A673 (cell line): ENCODE data around the gene SLC35B2. TPM values are rescaled to one million over a fixed set of nuclear protein-coding genes. Genes with fewer than 3 reads are reported as not detected.

Source experiments
- BruUV-seq: library from RNA; stranded (reverse); fragments of 400-500 nt; replicated peaks from 2 replicates; lab custom pipeline; 2021; lab: Mats Ljungman, UMichigan
- CTCF ChIA-PET: fragments of 300-600 bp; sonication (Branson Sonifier 250); formaldehyde crosslinking; loops from one replicate; lab custom pipeline; 2022; ENCODE audit warnings: antibody characterized with exemption; lab: Charles Lee
- POLR2A ChIA-PET: fragments of 300-600 bp; sonication (Branson Sonifier 250); formaldehyde crosslinking; loops from one replicate; lab custom pipeline; 2022; ENCODE audit warnings: antibody characterized with exemption; ENCODE audit not compliant: low non-redundant PET; lab: Charles Lee
- DNase-seq: peaks from one replicate; pipeline ENCODE4 v3.0.0-alpha.2; 2015; ENCODE audit warnings: low spot score
- H3K27ac ChIP-seq: fragments of 200-600 bp; sonication (generic); 2 replicates; pipeline ENCODE4 v1.5.1; 2016; ENCODE audit warnings: mixed run types, low read depth, mild to moderate bottlenecking, mixed read lengths, antibody characterized with exemption, low read length; ENCODE audit not compliant: poor library complexity, severe bottlenecking
- H3K27me3 ChIP-seq: fragments of 200-600 bp; sonication (generic); replicated peaks from 2 replicates; pipeline ENCODE4 v1.6.1; 2017; ENCODE audit warnings: mixed run types, low read depth, mild to moderate bottlenecking, mixed read lengths, antibody characterized with exemption, low read length; ENCODE audit not compliant: insufficient read depth, poor library complexity
- H3K36me3 ChIP-seq: fragments of 200-600 bp; sonication (generic); 2 replicates; pipeline ENCODE4 v1.6.1; 2016; ENCODE audit warnings: mixed run types, mild to moderate bottlenecking, mixed read lengths, antibody characterized with exemption, low read length; ENCODE audit not compliant: insufficient read depth, poor library complexity, severe bottlenecking
- H3K4me1 ChIP-seq: fragments of 200-600 bp; sonication (generic); 2 replicates; pipeline ENCODE4 v1.6.1; 2017; ENCODE audit warnings: mixed run types, mild to moderate bottlenecking, mixed read lengths, antibody characterized with exemption, low read length; ENCODE audit not compliant: insufficient read depth, poor library complexity, severe bottlenecking
- H3K4me3 ChIP-seq: fragments of 200-600 bp; sonication (generic); 2 replicates; pipeline ENCODE4 v1.5.1; 2016; ENCODE audit warnings: low read depth, mixed run types, mild to moderate bottlenecking, mixed read lengths, low read length; ENCODE audit not compliant: poor library complexity, severe bottlenecking
- H3K9me3 ChIP-seq: fragments of 200-600 bp; sonication (generic); 2 replicates; pipeline ENCODE4 v1.6.1; 2016; ENCODE audit warnings: mixed run types, low read depth, mild to moderate bottlenecking, mixed read lengths, antibody characterized with exemption, low read length; ENCODE audit not compliant: poor library complexity, severe bottlenecking
- EZH2 ChIP-seq: fragments of 200-600 bp; sonication (generic); IDR thresholded peaks from 2 replicates; pipeline ENCODE4 v1.6.1; 2017; ENCODE audit warnings: borderline replicate concordance, low read depth, mild to moderate bottlenecking, mixed read lengths, antibody characterized with exemption, low read length; ENCODE audit not compliant: poor library complexity, severe bottlenecking
- intact Hi-C: fragments of 100-400 bp; cut with micrococcal nuclease; formaldehyde crosslinking; loops from one replicate; pipeline ENCODE4 v1.10.0; 2022; ENCODE audit not compliant: unreplicated experiment
- total RNA-seq: library from RNA; stranded (reverse); gene quantifications from 2 replicates; pipeline ENCODE4 v1.2.3, GENCODE V29; 2021
- TF ChIP-seq, protein P1 (sequence below): fragments of 300-800, 200-600 bp; sonication (generic); conservative IDR thresholded peaks from 2 replicates; pipeline ENCODE4 v1.5.1; 2017; ENCODE audit warnings: low read depth, mild to moderate bottlenecking, antibody characterized with exemption, low read length, moderate library complexity, mixed read lengths

Gene SLC35B2
- total RNA-seq, 1 experiment from 2014 or later = 52.0 TPM

DNA sequence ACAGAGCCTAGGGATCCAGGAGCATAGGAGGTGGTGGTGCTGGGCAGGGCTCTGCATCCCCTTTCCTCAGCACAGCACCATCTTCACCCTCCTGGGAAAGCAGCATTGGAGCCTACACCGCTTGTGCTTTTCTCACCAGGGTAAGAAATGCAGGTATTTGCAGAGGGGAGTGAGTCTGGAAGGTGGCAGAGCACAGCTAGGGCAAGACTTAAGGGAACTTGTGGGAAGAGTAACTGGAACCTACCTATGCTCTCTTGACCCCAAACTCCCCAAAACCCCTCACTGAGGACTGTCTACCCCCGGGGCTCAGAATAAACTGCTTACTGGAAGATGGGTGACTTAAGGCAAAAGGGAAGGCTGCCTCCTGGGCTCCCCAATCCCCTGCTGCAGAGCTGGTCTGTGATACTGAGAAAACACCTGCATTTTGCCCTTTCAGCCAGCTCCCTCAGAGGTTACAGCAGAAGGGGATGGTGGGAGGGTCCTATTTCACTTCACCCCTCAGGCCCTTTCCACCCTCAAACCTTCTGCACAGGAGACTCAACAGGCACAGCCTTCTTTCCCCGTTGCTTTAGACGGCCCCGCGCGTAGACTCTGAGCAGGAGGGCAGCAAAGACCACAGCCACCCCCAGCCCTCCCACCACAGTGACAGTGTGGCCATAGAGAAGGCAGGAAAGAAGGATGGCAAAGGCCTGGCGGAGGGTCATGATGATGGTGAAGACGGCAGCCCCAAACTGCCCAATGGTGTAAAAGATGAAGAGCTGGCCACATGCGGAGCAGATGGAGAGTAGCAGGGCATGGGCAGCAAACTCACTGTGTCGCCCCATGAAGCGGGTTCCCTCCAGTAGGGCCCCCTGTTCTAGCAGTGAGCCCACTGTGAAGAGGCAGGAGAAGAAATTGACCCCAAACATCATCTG lies 2.9 kb downstream of the SLC35B2 start:
- CTCF ChIA-PET = interaction anchor here (1.0 kb wide), 1 partner anchor 10 kb away, joined by 3 read pairs; no protein-coding TSS in a partner anchor
- intact Hi-C loops = no loop called here
- Histone ChIP-seq H3K36me3 (peaks cover 57% of the 10 kb centered on the region), H3K27ac (peak overlapping the region; percentile 8), H3K4me1 (peaks cover 21% of the 10 kb centered on the region), H3K4me3 (no peak overlapping the region), H3K9me3 (no peaks in the 10 kb centered on the region), H3K27me3 (no peaks in the 10 kb centered on the region)
- TF ChIP-seq EZH2 = no peak
- TF ChIP-seq, protein P1, sequence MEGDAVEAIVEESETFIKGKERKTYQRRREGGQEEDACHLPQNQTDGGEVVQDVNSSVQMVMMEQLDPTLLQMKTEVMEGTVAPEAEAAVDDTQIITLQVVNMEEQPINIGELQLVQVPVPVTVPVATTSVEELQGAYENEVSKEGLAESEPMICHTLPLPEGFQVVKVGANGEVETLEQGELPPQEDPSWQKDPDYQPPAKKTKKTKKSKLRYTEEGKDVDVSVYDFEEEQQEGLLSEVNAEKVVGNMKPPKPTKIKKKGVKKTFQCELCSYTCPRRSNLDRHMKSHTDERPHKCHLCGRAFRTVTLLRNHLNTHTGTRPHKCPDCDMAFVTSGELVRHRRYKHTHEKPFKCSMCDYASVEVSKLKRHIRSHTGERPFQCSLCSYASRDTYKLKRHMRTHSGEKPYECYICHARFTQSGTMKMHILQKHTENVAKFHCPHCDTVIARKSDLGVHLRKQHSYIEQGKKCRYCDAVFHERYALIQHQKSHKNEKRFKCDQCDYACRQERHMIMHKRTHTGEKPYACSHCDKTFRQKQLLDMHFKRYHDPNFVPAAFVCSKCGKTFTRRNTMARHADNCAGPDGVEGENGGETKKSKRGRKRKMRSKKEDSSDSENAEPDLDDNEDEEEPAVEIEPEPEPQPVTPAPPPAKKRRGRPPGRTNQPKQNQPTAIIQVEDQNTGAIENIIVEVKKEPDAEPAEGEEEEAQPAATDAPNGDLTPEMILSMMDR = no peak
- POLR2A ChIA-PET = no interaction called here
- DNase-seq = peak; percentile 25
- BruUV-seq = TSS peak; percentile 33

- CTCF ChIA-PET = interaction anchor here (0.6 to 1.0 kb wide), 2 partner anchors 9 to 120 kb away, joined by 3 read pairs; no protein-coding TSS in a partner anchor
- POLR2A ChIA-PET = no interaction called here
- no peaks in the 10 kb centered on the region for H3K27me3 ChIP-seq
- no peaks in the 10 kb centered on the region for H3K9me3 ChIP-seq
- no peak overlapping the region for H3K27ac ChIP-seq
- peak; percentile 79 for DNase-seq
- TF ChIP-seq, protein P1 = peak; percentile 65
- no peak for TF ChIP-seq EZH2
- H3K4me3 ChIP-seq = no peak overlapping the region
- peaks cover 67% of the 10 kb centered on the region for H3K36me3 ChIP-seq
- peaks cover 30% of the 10 kb centered on the region for H3K4me1 ChIP-seq
- TSS peak; percentile 17 for BruUV-seq
- intact Hi-C loops = no loop called here
These were observed 3.8 kb downstream of the SLC35B2 start for GRCh38 chr6:44253307-44254101.
